H4 (cell line): ENCODE measurements around the gene MTX1. TPM values are rescaled to one million over a fixed set of nuclear protein-coding genes. Genes with fewer than 3 reads are reported as not detected.
"Not testable (repeated sequence)": the region's sequence is repeated elsewhere in the genome, so short reads cannot be mapped to it uniquely, and the experiment has no call there.

ENCODE experiments used
- DNase-seq: peaks from one replicate; pipeline ENCODE4 v3.0.0-alpha.2; 2015; ENCODE audit warnings: low spot score
- total RNA-seq: library from RNA; depleted of rRNA; stranded (reverse); fragments of >200 nt; shearing (Covaris generic); gene quantifications from 2 replicates; pipeline ENCODE4 v1.2.3, GENCODE V29; 2014

MTX1 gene
- total RNA-seq, 1 experiment from 2014 or later, result 79.5 TPM

- no peak for DNase-seq
These were observed 20.2 kb upstream of the MTX1 start for GRCh38 chr1:155188268-155188667.

DNA sequence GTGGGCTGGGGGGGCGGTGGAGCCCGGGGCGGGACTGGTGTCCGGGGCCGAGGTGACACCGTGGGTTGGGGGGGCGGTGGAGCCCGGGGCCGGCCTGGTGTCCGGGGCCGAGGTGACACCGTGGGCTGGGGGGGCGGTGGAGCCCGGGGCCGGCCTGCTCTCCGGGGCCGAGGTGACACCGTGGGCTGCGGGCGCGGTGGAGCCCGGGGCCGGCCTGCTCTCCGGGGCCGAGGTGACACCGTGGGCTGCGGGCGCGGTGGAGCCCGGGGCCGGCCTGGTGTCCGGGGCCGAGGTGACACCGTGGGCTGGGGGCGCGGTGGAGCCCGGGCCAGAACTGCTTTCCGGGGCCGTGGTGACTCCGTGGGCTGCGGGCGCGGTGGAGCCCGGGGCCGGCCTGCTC is 18.6 kb upstream of the MTX1 start:
- not testable (repeated sequence) for DNase-seq

GRCh38 chr1:155191904-155192303 is 16.6 kb upstream of the MTX1 start:
- DNase-seq, result no peak

- DNase-seq, result no peak
These were observed 15.9 kb upstream of the MTX1 start for GRCh38 chr1:155192346-155193274.

- DNase-seq, result peak; percentile 85
These were observed 15.1 kb upstream of the MTX1 start for GRCh38 chr1:155193275-155193990.

DNA sequence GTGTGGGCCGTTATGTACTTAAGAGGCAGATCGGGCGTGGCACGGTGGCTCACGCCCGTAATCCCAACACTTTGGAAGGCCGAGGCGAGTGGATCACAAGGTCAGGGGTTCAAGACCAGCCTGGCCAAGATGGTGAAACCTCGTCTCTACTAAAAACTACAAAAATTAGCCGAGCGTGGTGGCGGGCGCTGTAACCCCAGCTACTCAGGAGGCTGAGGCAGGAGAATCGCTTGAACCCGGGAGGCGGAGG is 14.6 kb upstream of the MTX1 start:
- not testable (repeated sequence) for DNase-seq

- no peak for DNase-seq
These were observed 13.0 kb upstream of the MTX1 start for GRCh38 chr1:155195201-155196102.

DNA sequence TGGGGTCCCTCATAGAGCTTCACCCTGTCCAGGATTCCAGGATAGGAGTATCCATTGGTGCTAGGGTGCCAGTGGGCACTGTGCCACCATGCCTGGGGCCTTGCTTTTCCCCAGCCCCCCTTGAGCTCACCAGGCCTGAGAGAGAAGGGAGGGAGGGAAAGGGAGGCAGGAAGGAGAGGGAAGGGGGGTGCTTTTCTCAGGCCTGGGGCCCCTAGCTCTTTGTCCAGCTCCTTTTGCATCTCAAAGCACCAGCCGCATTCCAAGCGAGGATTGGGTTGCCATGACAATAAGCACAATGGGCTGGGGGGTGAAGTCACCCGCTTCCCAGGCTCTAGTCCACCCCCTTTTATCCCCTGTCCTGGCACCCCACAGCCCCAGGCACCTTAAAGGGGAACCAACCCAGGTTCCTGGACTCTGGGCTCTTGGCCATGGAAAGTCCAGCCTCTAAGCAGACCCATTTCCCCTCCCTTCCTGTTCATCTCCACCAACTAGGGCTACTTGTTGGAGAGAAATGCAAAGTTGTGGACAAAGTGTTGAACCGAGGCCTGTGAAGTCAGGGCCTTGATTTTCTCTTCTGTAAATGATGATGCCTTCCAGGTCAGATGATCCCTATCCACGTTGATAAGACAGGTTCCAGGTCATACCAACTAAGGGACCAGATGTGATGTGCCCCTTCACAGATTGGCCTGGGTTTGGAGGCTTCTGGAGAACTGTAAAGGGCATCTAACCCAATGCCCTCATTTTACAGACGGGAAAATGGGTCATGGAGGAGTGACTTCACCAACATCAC is 12.2 kb upstream of the MTX1 start:
- DNase-seq, result no peak

- no peak for DNase-seq
These were observed 11.4 kb upstream of the MTX1 start for GRCh38 chr1:155196893-155197638.

- no peak for DNase-seq
These were observed 10.5 kb upstream of the MTX1 start for GRCh38 chr1:155197901-155198546.

DNA sequence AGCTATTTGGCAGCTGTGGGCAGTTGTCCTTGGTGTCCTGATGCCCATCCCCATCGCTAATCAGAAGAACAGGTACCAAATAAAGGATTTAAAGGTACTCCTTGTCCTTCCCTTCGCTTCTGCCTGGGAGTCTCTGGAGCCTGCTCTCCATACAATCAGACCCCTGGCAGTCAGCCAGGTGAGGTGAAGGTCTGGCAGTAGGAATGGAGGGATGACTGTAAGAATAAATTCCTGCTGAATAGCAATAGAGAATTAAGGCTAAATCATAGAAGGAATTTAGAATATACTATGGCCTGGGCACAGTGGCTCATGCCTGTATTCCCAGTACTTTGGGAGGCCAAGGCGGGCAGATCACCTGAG is 10.0 kb upstream of the MTX1 start:
- DNase-seq, result no peak

GRCh38 chr1:155199792-155200191 is 8.7 kb upstream of the MTX1 start:
- no peak for DNase-seq

DNA sequence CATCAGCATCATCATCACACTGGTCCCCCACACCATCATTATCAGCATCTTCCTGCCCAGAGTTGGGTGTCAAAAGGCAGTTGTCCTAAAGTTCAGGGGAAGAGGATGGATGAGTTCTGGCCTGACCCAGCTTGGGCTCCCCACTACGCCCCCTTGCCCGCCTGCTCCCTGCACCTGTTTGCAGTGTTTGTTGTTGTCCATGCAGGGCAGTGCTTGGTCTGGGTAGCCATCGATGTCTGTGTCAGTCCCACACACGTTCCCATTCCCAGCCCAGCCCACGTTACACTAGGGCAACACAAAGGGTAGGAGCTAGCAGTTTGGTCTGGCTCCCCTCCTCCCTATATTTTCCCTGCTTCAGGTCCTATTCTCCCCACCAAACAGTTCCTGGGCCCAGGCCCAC is 7.6 kb upstream of the MTX1 start:
- no peak for DNase-seq

- no peak for DNase-seq
These were observed 6.3 kb upstream of the MTX1 start for GRCh38 chr1:155202198-155202597.

- no peak for DNase-seq
These were observed 5.6 kb upstream of the MTX1 start for GRCh38 chr1:155202731-155203515.

- DNase-seq, result no peak
These were observed 3.5 kb upstream of the MTX1 start for GRCh38 chr1:155205035-155205434.

GRCh38 chr1:155205969-155206593 is 2.4 kb upstream of the MTX1 start:
- no peak for DNase-seq

DNA sequence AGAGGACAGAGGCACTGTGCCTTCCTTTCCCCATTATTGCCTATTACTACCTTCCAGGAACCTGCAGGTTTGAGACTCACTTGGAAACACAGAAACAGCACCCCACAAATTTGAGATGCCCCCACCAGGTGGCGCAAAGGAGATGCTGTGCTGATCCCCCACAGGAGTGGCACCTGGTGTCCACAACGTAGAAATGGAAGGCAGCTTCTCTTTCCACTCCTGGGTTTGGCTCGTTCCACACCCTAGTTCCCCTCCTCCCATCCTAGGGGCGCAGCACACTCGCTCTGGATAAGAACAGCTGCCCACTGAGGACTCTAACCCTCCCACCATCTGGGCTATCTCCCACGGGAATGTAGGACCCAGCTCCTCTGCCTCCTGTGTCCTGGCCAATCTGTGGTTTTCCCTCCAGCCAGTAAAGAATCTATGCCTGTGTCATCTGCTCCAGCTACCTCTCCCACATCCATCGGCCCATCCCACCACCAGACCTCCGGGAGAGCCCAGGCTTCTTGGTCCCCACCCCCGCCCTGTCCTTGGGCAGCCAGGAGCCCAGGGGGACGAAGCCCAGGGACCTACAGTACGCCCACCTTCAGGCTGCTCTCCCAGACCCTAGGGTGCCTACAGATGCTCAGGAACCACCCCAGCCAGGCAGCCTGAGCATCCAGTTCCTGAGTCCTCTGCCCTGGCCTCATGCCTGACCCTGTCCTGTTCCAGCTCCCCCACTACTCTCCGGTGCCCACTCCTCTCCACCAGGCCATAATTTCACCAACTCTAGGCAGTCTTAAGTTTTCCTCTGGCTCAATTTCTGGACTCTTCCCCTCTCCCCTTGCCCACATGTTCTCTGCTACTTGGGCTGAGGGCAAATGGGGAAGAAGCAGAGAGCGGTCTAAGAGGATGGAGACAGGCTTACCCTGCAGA is 1.3 kb upstream of the MTX1 start:
- DNase-seq, result peak; percentile 72
